ENCODE measurements around the gene CTNNAL1. TPM values are rescaled to one million over a fixed set of nuclear protein-coding genes. Genes with fewer than 3 reads are reported as not detected.

Gene CTNNAL1
- polyA plus RNA-seq, 1 donor (not counting 4 experiments of a cell fraction or from before 2014, with no cell fraction given), result 112 TPM

DNA sequence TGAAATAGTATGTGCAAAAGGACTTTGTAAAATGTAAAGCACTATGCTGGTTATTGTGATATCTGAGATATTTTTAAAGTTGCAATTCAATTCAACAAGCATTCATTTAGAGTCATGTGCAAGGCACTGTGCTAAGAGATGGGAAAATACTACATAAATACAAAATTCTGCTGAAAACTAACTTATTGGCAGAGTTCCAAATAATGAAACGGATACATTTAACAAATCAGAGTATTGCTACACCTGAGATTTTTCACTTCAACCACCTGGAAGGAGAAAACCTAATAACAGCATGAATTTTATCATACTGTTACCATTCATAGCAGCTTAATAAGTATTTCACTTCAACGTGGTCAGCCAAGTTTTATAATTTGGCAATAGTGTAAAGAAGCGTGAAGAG lies 6.1 kb upstream of the CTNNAL1 start:
- dilution Hi-C loops (cut with MboI; ENCODE audit: extremely low pct_ligation_motif_present, low sequenced_read_pairs), result no loop called here
- peak overlapping the region; percentile 6 for H3K27ac ChIP-seq (ENCODE audit: control insufficient read depth, insufficient read depth, low read length)
- H2AFZ ChIP-seq (ENCODE audit: control insufficient read depth, low read length), result no peak overlapping the region

DNA sequence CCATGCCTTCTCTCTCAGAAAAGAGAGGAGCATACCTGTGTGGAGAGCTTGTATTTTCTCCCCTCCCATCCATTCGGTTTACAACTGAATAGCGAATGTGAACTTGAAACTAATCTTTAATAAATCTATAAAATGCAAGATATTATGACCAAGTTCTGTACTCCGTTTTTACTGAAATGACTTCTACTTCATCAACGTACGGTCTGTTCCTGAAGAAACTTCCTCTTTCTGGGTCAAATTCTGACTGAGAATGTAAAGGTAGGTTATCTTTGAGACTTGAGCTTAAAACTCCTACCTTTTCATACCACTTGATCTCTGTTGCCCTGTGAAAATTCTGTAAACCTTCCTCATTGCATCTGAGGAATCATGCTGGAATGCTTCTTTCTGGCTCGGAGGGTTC lies 4.2 kb upstream of the CTNNAL1 start:
- dilution Hi-C loops (cut with MboI; ENCODE audit: extremely low pct_ligation_motif_present, low sequenced_read_pairs), result no loop called here
- no peaks in the 10 kb centered on the region for H3K27me3 ChIP-seq (ENCODE audit: control insufficient read depth, extremely low read depth, insufficient read depth, low read length)
- H3K4me1 ChIP-seq (ENCODE audit: control insufficient read depth, extremely low read depth, insufficient read depth, low read length), result peaks cover 27% of the 10 kb centered on the region
- peaks cover 2 to 8% of the 10 kb centered on the region in 2 experiments for H3K36me3 ChIP-seq (ENCODE audit: control insufficient read depth in 2 of 2, extremely low read depth in 1 of 2, insufficient read depth in 2 of 2, low read length in 2 of 2)
- H4K20me1 ChIP-seq (ENCODE audit: control insufficient read depth, extremely low read depth, insufficient read depth, low read length), result no peaks in the 10 kb centered on the region
- H3K9ac ChIP-seq (ENCODE audit: control insufficient read depth, extremely low read depth, insufficient read depth, low read length), result no peak overlapping the region
- FAIRE-seq (no peak), DNase-seq (ENCODE audit: low read depth, low spot score) (no peak)
- no peak overlapping the region for H3K4me3 ChIP-seq (ENCODE audit: control insufficient read depth in 2 of 3, extremely low read depth in 1 of 3, insufficient read depth in 2 of 3, low read depth in 1 of 3, low read length in 3 of 3)
- TF ChIP-seq CTCF (optimal IDR thresholded peaks at IDR 0.05 in 1 of 3, IDR thresholded peaks at IDR 0.05 in 1 of 3, conservative IDR thresholded peaks at IDR 0.05 in 1 of 3; ENCODE audit: extremely low read depth in 1 of 3, insufficient read depth in 2 of 3, low read length in 3 of 3), result no peak
- TF ChIP-seq EZH2 (IDR thresholded peaks at IDR 0.05; ENCODE audit: low read length), result no peak
- H3K27ac ChIP-seq (ENCODE audit: control insufficient read depth, insufficient read depth, low read length), result no peak overlapping the region
- no peak overlapping the region for H3K4me2 ChIP-seq (ENCODE audit: control insufficient read depth, extremely low read depth, insufficient read depth, low read depth, low read length)
- H3K9me1 ChIP-seq (ENCODE audit: control insufficient read depth, extremely low read depth, insufficient read depth, low read length), result no peaks in the 10 kb centered on the region
- no peaks in the 10 kb centered on the region for H3K79me2 ChIP-seq (ENCODE audit: control insufficient read depth, insufficient read depth, low read length)
- no peaks in the 10 kb centered on the region for H3K9me3 ChIP-seq (ENCODE audit: control insufficient read depth, low read depth, low read length)
- no peak overlapping the region for H2AFZ ChIP-seq (ENCODE audit: control insufficient read depth, low read length)

More for the DNA sequence above, 6.1 kb upstream of the CTNNAL1 start:
- Histone ChIP-seq H3K4me1 (ENCODE audit: control insufficient read depth, extremely low read depth, insufficient read depth, low read length) (peaks cover 23% of the 10 kb centered on the region), H3K9me3 (ENCODE audit: control insufficient read depth, low read depth, low read length) (no peaks in the 10 kb centered on the region), H3K9ac (ENCODE audit: control insufficient read depth, extremely low read depth, insufficient read depth, low read length) (no peak overlapping the region), H3K9me1 (ENCODE audit: control insufficient read depth, extremely low read depth, insufficient read depth, low read length) (no peaks in the 10 kb centered on the region), H3K4me3 (ENCODE audit: control insufficient read depth in 2 of 3, extremely low read depth in 1 of 3, insufficient read depth in 2 of 3, low read depth in 1 of 3, low read length in 3 of 3) (no peak overlapping the region), H3K27me3 (ENCODE audit: control insufficient read depth, extremely low read depth, insufficient read depth, low read length) (no peaks in the 10 kb centered on the region), H3K79me2 (ENCODE audit: control insufficient read depth, insufficient read depth, low read length) (no peaks in the 10 kb centered on the region), H4K20me1 (ENCODE audit: control insufficient read depth, extremely low read depth, insufficient read depth, low read length) (no peaks in the 10 kb centered on the region), H3K4me2 (ENCODE audit: control insufficient read depth, extremely low read depth, insufficient read depth, low read depth, low read length) (peak overlapping the region; percentile 19), H3K36me3 (ENCODE audit: control insufficient read depth in 2 of 2, extremely low read depth in 1 of 2, insufficient read depth in 2 of 2, low read length in 2 of 2) (peaks cover 2 to 5% of the 10 kb centered on the region in 2 experiments)
- FAIRE-seq, result no peak
- no peak for DNase-seq (ENCODE audit: low read depth, low spot score)
- TF ChIP-seq EZH2 (IDR thresholded peaks at IDR 0.05; ENCODE audit: low read length), result no peak

DNA sequence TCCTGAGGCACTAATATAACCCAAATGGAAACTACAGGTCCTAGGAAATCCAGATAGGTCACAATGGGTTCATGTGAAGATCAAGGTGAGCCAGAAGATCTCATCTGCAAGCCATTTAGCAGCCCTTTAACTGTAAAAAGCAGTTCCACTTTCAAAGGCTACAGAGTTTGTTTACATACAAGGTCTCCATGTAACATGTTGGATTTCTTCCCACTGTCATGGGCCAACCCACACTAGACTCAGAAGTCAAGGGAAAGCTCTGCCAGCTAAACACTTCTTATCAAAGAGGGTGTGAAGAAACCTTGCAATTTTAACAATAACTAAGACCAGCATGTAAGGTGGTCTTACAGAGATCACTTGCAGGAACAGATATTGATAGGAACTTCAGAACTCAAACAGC lies 3.8 kb upstream of the CTNNAL1 start:
- no peaks in the 10 kb centered on the region for H3K9me3 ChIP-seq (ENCODE audit: control insufficient read depth, low read depth, low read length)
- FAIRE-seq (no peak), DNase-seq (ENCODE audit: low read depth, low spot score) (no peak)
- no peak overlapping the region for H3K27ac ChIP-seq (ENCODE audit: control insufficient read depth, insufficient read depth, low read length)
- H2AFZ ChIP-seq (ENCODE audit: control insufficient read depth, low read length), result no peak overlapping the region
- TF ChIP-seq CTCF (optimal IDR thresholded peaks at IDR 0.05 in 1 of 3, IDR thresholded peaks at IDR 0.05 in 1 of 3, conservative IDR thresholded peaks at IDR 0.05 in 1 of 3; ENCODE audit: extremely low read depth in 1 of 3, insufficient read depth in 2 of 3, low read length in 3 of 3) (no peak), EZH2 (IDR thresholded peaks at IDR 0.05; ENCODE audit: low read length) (no peak)
- no peaks in the 10 kb centered on the region for H3K27me3 ChIP-seq (ENCODE audit: control insufficient read depth, extremely low read depth, insufficient read depth, low read length)
- dilution Hi-C loops (cut with MboI; ENCODE audit: extremely low pct_ligation_motif_present, low sequenced_read_pairs), result no loop called here
- no peak overlapping the region for H3K9ac ChIP-seq (ENCODE audit: control insufficient read depth, extremely low read depth, insufficient read depth, low read length)
- H3K9me1 ChIP-seq (ENCODE audit: control insufficient read depth, extremely low read depth, insufficient read depth, low read length), result no peaks in the 10 kb centered on the region
- H3K79me2 ChIP-seq (ENCODE audit: control insufficient read depth, insufficient read depth, low read length), result no peaks in the 10 kb centered on the region
- peaks cover 27% of the 10 kb centered on the region for H3K4me1 ChIP-seq (ENCODE audit: control insufficient read depth, extremely low read depth, insufficient read depth, low read length)
- no peak overlapping the region for H3K4me3 ChIP-seq (ENCODE audit: control insufficient read depth in 2 of 3, extremely low read depth in 1 of 3, insufficient read depth in 2 of 3, low read depth in 1 of 3, low read length in 3 of 3)
- no peaks in the 10 kb centered on the region for H4K20me1 ChIP-seq (ENCODE audit: control insufficient read depth, extremely low read depth, insufficient read depth, low read length)
- no peak overlapping the region for H3K4me2 ChIP-seq (ENCODE audit: control insufficient read depth, extremely low read depth, insufficient read depth, low read depth, low read length)
- H3K36me3 ChIP-seq (ENCODE audit: control insufficient read depth in 2 of 2, extremely low read depth in 1 of 2, insufficient read depth in 2 of 2, low read length in 2 of 2), result peaks cover 2 to 8% of the 10 kb centered on the region in 2 experiments
